H9 (cell line): ENCODE measurements around the gene LILRA6. TPM values are rescaled to one million over a fixed set of nuclear protein-coding genes. Genes with fewer than 3 reads are reported as not detected.

Source experiments
- DNase-seq: peaks from one replicate; pipeline ENCODE4 v3.0.0-alpha.2; 2017
- H2AFZ ChIP-seq: one replicate; pipeline ENCODE4 v1.6.1; 2013; ENCODE audit warnings: mild to moderate bottlenecking, low read length, control low read depth, moderate library complexity
- H2AK5ac ChIP-seq: 2 replicates; pipeline ENCODE4 v1.6.1; 2013; ENCODE audit warnings: low read length, control low read depth, mixed read lengths; ENCODE audit not compliant: insufficient read length
- H2BK120ac ChIP-seq: one replicate; pipeline ENCODE4 v1.6.1; 2013; ENCODE audit warnings: low read depth, mild to moderate bottlenecking, low read length, control low read depth, inconsistent platforms; ENCODE audit not compliant: poor library complexity, severe bottlenecking
- H2BK12ac ChIP-seq: 2 replicates; pipeline ENCODE4 v1.6.1; 2013; ENCODE audit warnings: low read length, control low read depth, mixed read lengths, low read depth; ENCODE audit not compliant: insufficient read length
- H2BK15ac ChIP-seq: 2 replicates; pipeline ENCODE4 v1.6.1; 2013; ENCODE audit warnings: low read depth, low read length, control low read depth
- H2BK20ac ChIP-seq: one replicate; pipeline ENCODE4 v1.6.1; 2013; ENCODE audit warnings: low read depth, mild to moderate bottlenecking, low read length, control low read depth, inconsistent platforms; ENCODE audit not compliant: poor library complexity, severe bottlenecking
- H2BK5ac ChIP-seq: 2 replicates; pipeline ENCODE4 v1.6.1; 2013; ENCODE audit warnings: low read length, control low read depth, mixed read lengths; ENCODE audit not compliant: insufficient read length
- H3K14ac ChIP-seq: 2 replicates; pipeline ENCODE4 v1.6.1; 2013; ENCODE audit warnings: low read length, control low read depth; ENCODE audit not compliant: insufficient read depth
- H3K18ac ChIP-seq: 2 replicates; pipeline ENCODE4 v1.6.1; 2013; ENCODE audit warnings: low read depth, mild to moderate bottlenecking, mixed read lengths, low read length, control low read depth; ENCODE audit not compliant: insufficient read length
- H3K23ac ChIP-seq: 2 replicates; pipeline ENCODE4 v1.6.1; 2013; ENCODE audit warnings: low read length, control low read depth, mixed read lengths, low read depth; ENCODE audit not compliant: insufficient read length
- H3K23me2 ChIP-seq: 2 replicates; pipeline ENCODE4 v1.6.1; 2013; ENCODE audit warnings: low read depth, mild to moderate bottlenecking, mixed read lengths, low read length, control low read depth; ENCODE audit not compliant: insufficient read length, poor library complexity, severe bottlenecking
- H3K27ac ChIP-seq: 2 replicates; pipeline ENCODE4 v1.5.1; 2013; ENCODE audit warnings: low read length, control low read depth, mixed read lengths, low read depth; ENCODE audit not compliant: insufficient read length
- H3K27me3 ChIP-seq: 2 replicates; pipeline ENCODE4 v1.6.1; 2013; ENCODE audit warnings: low read length, control low read depth, inconsistent platforms; ENCODE audit not compliant: insufficient read depth
- H3K4ac ChIP-seq: 2 replicates; pipeline ENCODE4 v1.6.1; 2013; ENCODE audit warnings: low read depth, mild to moderate bottlenecking, control low read depth, inconsistent platforms, low read length, moderate library complexity
- H3K4me1 ChIP-seq: 2 replicates; pipeline ENCODE4 v1.6.1; 2013; ENCODE audit warnings: low read length, control low read depth, inconsistent platforms; ENCODE audit not compliant: insufficient read depth
- H3K4me2 ChIP-seq: 2 replicates; pipeline ENCODE4 v1.6.1; 2013; ENCODE audit warnings: low read length, control low read depth, mixed read lengths; ENCODE audit not compliant: insufficient read length, insufficient read depth
- H3K56ac ChIP-seq: 2 replicates; pipeline ENCODE4 v1.6.1; 2013; ENCODE audit warnings: low read depth, mild to moderate bottlenecking, mixed read lengths, low read length, control low read depth; ENCODE audit not compliant: insufficient read length
- H3K79me1 ChIP-seq: 2 replicates; pipeline ENCODE4 v1.6.1; 2013; ENCODE audit warnings: low read depth, mild to moderate bottlenecking, moderate library complexity, low read length, control low read depth, inconsistent platforms; ENCODE audit not compliant: insufficient read depth, poor library complexity, severe bottlenecking
- H3K79me2 ChIP-seq: 2 replicates; pipeline ENCODE4 v1.6.1; 2013; ENCODE audit warnings: low read length, control low read depth, inconsistent platforms; ENCODE audit not compliant: insufficient read depth
- H3K9ac ChIP-seq: 2 replicates; pipeline ENCODE4 v1.6.1; 2013; ENCODE audit warnings: low read length, control low read depth, mixed read lengths; ENCODE audit not compliant: insufficient read length; ENCODE audit errors: extremely low read depth
- H3K9me3 ChIP-seq: one replicate; pipeline ENCODE4 v1.6.1; 2013; ENCODE audit warnings: low read depth, low read length, inconsistent platforms; ENCODE audit not compliant: control insufficient read depth
- H3T11ph ChIP-seq: one replicate; pipeline ENCODE4 v1.6.1; 2013; ENCODE audit warnings: mild to moderate bottlenecking, low read length, control low read depth, inconsistent platforms
- H4K20me1 ChIP-seq: one replicate; pipeline ENCODE4 v1.6.1; 2013; ENCODE audit not compliant: control insufficient read depth, insufficient read length, insufficient read depth
- H4K5ac ChIP-seq: 2 replicates; pipeline ENCODE4 v1.6.1; 2013; ENCODE audit warnings: low read depth, mild to moderate bottlenecking, mixed read lengths, low read length, control low read depth; ENCODE audit not compliant: insufficient read length
- H4K8ac ChIP-seq: replicated peaks from 2 replicates; pipeline ENCODE4 v1.6.1; 2013; ENCODE audit warnings: low read length, control low read depth, mixed read lengths, low read depth; ENCODE audit not compliant: insufficient read length
- H4K91ac ChIP-seq: 2 replicates; pipeline ENCODE4 v1.6.1; 2013; ENCODE audit warnings: low read depth, mild to moderate bottlenecking, moderate library complexity, mixed read lengths, low read length, control low read depth; ENCODE audit not compliant: insufficient read length
- H3K27ac Mint-ChIP-seq, 3 experiments: 2 replicates in 2 of 3; 3 replicates in 1 of 3; pipeline ENCODE4 v1.8.0; 2020 to 2021; ENCODE audit warnings: mixed read lengths in 3 of 3, mild to moderate bottlenecking in 1 of 3, moderate library complexity in 1 of 3
- H3K27me3 Mint-ChIP-seq: 2 replicates; pipeline ENCODE4 v1.8.0; 2021; ENCODE audit warnings: low read depth, mild to moderate bottlenecking, moderate library complexity, mixed read lengths
- H3K36me3 Mint-ChIP-seq, 3 experiments: 2 replicates in 2 of 3; 3 replicates in 1 of 3; pipeline ENCODE4 v1.8.0; 2020 to 2021; ENCODE audit warnings: low read depth in 3 of 3, mixed read lengths in 3 of 3; ENCODE audit not compliant: insufficient read depth in 1 of 3
- H3K4me1 Mint-ChIP-seq, 2 experiments: 2 replicates each; pipeline ENCODE4 v1.8.0; 2020; ENCODE audit warnings: mixed read lengths in 2 of 2
- H3K4me3 Mint-ChIP-seq, 2 experiments: 2 replicates in 1 of 2; 3 replicates in 1 of 2; pipeline ENCODE4 v1.8.0; 2020 to 2021; ENCODE audit warnings: mild to moderate bottlenecking in 2 of 2, mixed read lengths in 2 of 2, moderate library complexity in 1 of 2
- H3K9me3 Mint-ChIP-seq, 2 experiments: 2 replicates in 1 of 2; 3 replicates in 1 of 2; pipeline ENCODE4 v1.8.0; 2020; ENCODE audit warnings: mild to moderate bottlenecking in 2 of 2, mixed read lengths in 2 of 2, moderate library complexity in 1 of 2
- CTCF ChIP-seq: fragments of 200-600 bp; sonication (generic); conservative IDR thresholded peaks from 3 replicates; pipeline ENCODE4 v1.8.0; 2021; ENCODE audit warnings: antibody characterized with exemption, mild to moderate bottlenecking
- WGBS: extraction: QIAGEN DNeasy Blood & Tissue Kit; methylation state at CpG from one replicate; pipeline ENCODE4 v1.1.7; 2013; ENCODE audit warnings: missing lambda C conversion rate, low lambda C conversion rate, mixed read lengths; ENCODE audit not compliant: insufficient read length; ENCODE audit errors: extremely low coverage; 5-methylcytosine and 5-hydroxymethylcytosine counted together
- total RNA-seq: library from RNA; stranded (reverse); gene quantifications from 2 replicates; pipeline ENCODE4 v1.2.1, GENCODE V29; 2021

LILRA6 gene
- total RNA-seq, 1 experiment from 2014 or later: not detected

- Histone ChIP-seq H3K4ac (no peak overlapping the region), H3K9me3 (no peaks in the 10 kb centered on the region), H2AK5ac (no peak overlapping the region), H4K8ac (no peak overlapping the region), H2AFZ (no peak overlapping the region), H3K23ac (no peak overlapping the region), H3K18ac (no peak overlapping the region), H3K79me1 (peaks cover 3% of the 10 kb centered on the region), H2BK20ac (no peak overlapping the region), H2BK12ac (no peak overlapping the region), H4K91ac (no peak overlapping the region), H3K27me3 (no peaks in the 10 kb centered on the region), H3K9ac (no peak overlapping the region), H3T11ph (no peak overlapping the region), H4K5ac (no peak overlapping the region), H2BK5ac (no peak overlapping the region), H3K23me2 (no peaks in the 10 kb centered on the region), H3K4me2 (no peak overlapping the region), H2BK120ac (no peak overlapping the region), H3K4me1 (peaks cover 3% of the 10 kb centered on the region), H3K27ac (no peak overlapping the region), H3K56ac (no peak overlapping the region), H3K14ac (no peak overlapping the region), H2BK15ac (no peak overlapping the region), H3K79me2 (peaks cover 28% of the 10 kb centered on the region), H4K20me1 (peaks cover 3% of the 10 kb centered on the region)
- Mint-ChIP-seq H3K27me3 (peaks cover 3% of the 10 kb centered on the region), H3K36me3 (peaks cover 73 to 81% (median 76%) of the 10 kb centered on the region in 3 experiments), H3K9me3 (no peaks in the 10 kb centered on the region), H3K4me1 (peaks cover 47 to 64% of the 10 kb centered on the region in 2 experiments), H3K27ac (peak overlapping the region in 2 of 3 experiments; percentile 55 to 66; a peak in 1 of 7 replicates), H3K4me3 (no peak overlapping the region)
- WGBS: no CpG with 5 or more reads among the region's 13 CpGs
- no peak for TF ChIP-seq CTCF
- DNase-seq: no peak
Measured at GRCh38 chr19:54206831-54207177, 35.8 kb downstream of the LILRA6 start.
